ENCODE results near the gene DENND10. TPM values are rescaled to one million over a fixed set of nuclear protein-coding genes. Genes with fewer than 3 reads are reported as not detected.

Gene DENND10, protein sequence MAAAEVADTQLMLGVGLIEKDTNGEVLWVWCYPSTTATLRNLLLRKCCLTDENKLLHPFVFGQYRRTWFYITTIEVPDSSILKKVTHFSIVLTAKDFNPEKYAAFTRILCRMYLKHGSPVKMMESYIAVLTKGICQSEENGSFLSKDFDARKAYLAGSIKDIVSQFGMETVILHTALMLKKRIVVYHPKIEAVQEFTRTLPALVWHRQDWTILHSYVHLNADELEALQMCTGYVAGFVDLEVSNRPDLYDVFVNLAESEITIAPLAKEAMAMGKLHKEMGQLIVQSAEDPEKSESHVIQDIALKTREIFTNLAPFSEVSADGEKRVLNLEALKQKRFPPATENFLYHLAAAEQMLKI
- total RNA-seq = 79.1 and 116 TPM in 2 replicates
- polyA plus RNA-seq = 92.4 and 125 TPM in 2 replicates
- polyA plus RNA-seq (2012) = 50.2 and 61.6 TPM in 2 replicates
- polyA minus RNA-seq (ENCODE audit: low replicate concordance) = 33.5 and 41.7 TPM in 2 replicates

DNA sequence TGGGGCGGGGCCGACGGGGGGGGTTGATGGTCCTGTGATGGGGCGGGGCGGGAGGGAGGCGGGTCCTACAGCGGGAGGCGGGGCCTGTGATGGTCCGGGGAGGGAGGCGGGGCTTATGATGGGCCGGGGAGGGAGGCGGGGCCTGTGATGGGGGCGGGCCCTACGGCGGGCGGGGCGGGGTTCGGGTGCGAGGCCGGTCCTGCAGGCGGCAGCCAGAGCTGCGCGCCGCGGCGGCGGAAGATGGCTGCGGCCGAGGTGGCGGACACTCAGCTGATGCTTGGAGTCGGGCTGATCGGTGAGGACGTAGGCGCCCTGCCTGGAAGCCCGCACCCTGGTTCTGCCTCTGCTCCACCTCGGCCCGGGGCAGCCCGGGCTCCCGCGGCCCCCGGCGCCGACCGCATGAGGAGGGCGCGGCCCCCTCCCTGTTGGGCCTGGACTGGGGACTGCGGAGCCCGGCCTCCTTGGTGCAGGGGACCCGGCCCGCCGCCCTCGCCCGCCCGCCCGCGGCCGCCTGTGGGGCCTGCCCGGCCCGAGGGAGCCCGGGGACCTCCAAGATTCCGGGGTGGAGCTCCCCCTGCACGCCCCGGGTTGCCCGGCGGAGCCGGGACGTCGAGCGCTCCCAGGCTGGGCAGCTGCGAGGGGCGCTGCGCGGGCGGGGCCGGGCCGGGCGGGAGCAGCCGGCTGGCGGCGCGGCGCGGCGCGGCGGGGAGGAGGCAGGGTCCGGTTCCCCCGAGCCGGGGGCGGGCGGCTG is at the start of gene DENND10:
Gene DENND10 (plus strand): TSS at position 211 of the 751 bp plus-strand sequence. CDS start 30 bp downstream, at position 241.
- peak within 1 kb of the TSS; percentile 28 for H3K27ac ChIP-seq (ENCODE audit: insufficient read depth, low read length)
- peak within 1 kb of the TSS; percentile 72 for H2AFZ ChIP-seq (ENCODE audit: low read length)
- H3K4me1 ChIP-seq (ENCODE audit: control insufficient read depth, extremely low read depth, insufficient read depth, low read length) = no peaks in the 10 kb centered on the region
- no peaks in the 10 kb centered on the region for H3K27me3 ChIP-seq (ENCODE audit: control insufficient read depth, insufficient read depth, low read length)
- H3K4me2 ChIP-seq (ENCODE audit: extremely low read depth, insufficient read depth, low read length) = peak within 1 kb of the TSS; percentile 84
- TF ChIP-seq, protein P1, sequence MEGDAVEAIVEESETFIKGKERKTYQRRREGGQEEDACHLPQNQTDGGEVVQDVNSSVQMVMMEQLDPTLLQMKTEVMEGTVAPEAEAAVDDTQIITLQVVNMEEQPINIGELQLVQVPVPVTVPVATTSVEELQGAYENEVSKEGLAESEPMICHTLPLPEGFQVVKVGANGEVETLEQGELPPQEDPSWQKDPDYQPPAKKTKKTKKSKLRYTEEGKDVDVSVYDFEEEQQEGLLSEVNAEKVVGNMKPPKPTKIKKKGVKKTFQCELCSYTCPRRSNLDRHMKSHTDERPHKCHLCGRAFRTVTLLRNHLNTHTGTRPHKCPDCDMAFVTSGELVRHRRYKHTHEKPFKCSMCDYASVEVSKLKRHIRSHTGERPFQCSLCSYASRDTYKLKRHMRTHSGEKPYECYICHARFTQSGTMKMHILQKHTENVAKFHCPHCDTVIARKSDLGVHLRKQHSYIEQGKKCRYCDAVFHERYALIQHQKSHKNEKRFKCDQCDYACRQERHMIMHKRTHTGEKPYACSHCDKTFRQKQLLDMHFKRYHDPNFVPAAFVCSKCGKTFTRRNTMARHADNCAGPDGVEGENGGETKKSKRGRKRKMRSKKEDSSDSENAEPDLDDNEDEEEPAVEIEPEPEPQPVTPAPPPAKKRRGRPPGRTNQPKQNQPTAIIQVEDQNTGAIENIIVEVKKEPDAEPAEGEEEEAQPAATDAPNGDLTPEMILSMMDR (conservative IDR thresholded peaks at IDR 0.05 in 1 of 2, IDR thresholded peaks at IDR 0.05 in 1 of 2; ENCODE audit: low read depth in 1 of 2, low read length in 2 of 2) = no peak
- DNase-seq (ENCODE audit: low read depth in 2 of 2) = peak; percentile 70 to 83
- H3K9me3 ChIP-seq (ENCODE audit: control insufficient read depth, insufficient read depth, low read depth, low read length) = no peaks in the 10 kb centered on the region
- peak within 1 kb of the TSS; percentile 65 for H3K9ac ChIP-seq (ENCODE audit: insufficient read depth, low read length)
- H4K20me1 ChIP-seq (ENCODE audit: control insufficient read depth, extremely low read depth, insufficient read depth, low read length) = no peaks in the 10 kb centered on the region
- peaks cover 9% of the 10 kb centered on the region for H3K79me2 ChIP-seq (ENCODE audit: control insufficient read depth, insufficient read depth, low read length)
- H3K36me3 ChIP-seq (ENCODE audit: control insufficient read depth, insufficient read depth, low read length) = no peaks in the 10 kb centered on the region
- peak within 1 kb of the TSS; percentile 72 to 87 (median 77) for H3K4me3 ChIP-seq (replicated peaks in 1 of 4; ENCODE audit: control extremely low read depth in 1 of 4, insufficient read depth in 1 of 4, low read depth in 3 of 4, low read length in 4 of 4)

DNA sequence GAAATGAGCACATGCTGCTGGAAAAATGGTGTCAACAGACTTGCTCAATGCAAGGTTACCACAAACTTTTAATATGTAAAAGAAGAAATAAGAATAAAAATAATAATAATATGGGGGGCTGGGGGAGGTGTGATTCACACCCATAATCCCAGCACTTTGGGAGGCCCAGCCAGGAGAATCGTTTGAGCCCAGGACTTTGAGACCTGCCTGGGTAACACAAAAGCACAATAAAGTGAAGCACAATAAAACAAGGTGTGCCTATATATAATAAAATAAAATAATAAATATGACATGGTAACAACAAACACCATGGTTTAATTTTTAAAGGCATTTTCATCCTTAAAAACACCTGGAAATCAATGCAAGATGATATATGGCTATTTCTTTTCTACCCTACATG is 48.4 kb upstream of the DENND10 start:
- H2AFZ ChIP-seq (ENCODE audit: low read length) = no peak overlapping the region
- H3K36me3 ChIP-seq (ENCODE audit: control insufficient read depth, insufficient read depth, low read length) = peaks cover 19% of the 10 kb centered on the region
- H4K20me1 ChIP-seq (ENCODE audit: control insufficient read depth, extremely low read depth, insufficient read depth, low read length) = no peaks in the 10 kb centered on the region
- H3K4me3 ChIP-seq (replicated peaks in 1 of 4; ENCODE audit: control extremely low read depth in 1 of 4, insufficient read depth in 1 of 4, low read depth in 3 of 4, low read length in 4 of 4) = no peak overlapping the region
- no peaks in the 10 kb centered on the region for H3K27me3 ChIP-seq (ENCODE audit: control insufficient read depth, insufficient read depth, low read length)
- H3K9ac ChIP-seq (ENCODE audit: insufficient read depth, low read length) = no peak overlapping the region
- no peaks in the 10 kb centered on the region for H3K9me3 ChIP-seq (ENCODE audit: control insufficient read depth, insufficient read depth, low read depth, low read length)
- no peaks in the 10 kb centered on the region for H3K4me1 ChIP-seq (ENCODE audit: control insufficient read depth, extremely low read depth, insufficient read depth, low read length)
- H3K27ac ChIP-seq (ENCODE audit: insufficient read depth, low read length) = no peak overlapping the region
- no peak for TF ChIP-seq EZH2 (IDR thresholded peaks at IDR 0.05; ENCODE audit: low read length, missing control alignments)
- TF ChIP-seq, protein P1 (conservative IDR thresholded peaks at IDR 0.05 in 1 of 2, IDR thresholded peaks at IDR 0.05 in 1 of 2; ENCODE audit: low read depth in 1 of 2, low read length in 2 of 2) = no peak
- no peak overlapping the region for H3K4me2 ChIP-seq (ENCODE audit: extremely low read depth, insufficient read depth, low read length)
- DNase-seq (ENCODE audit: low read depth in 2 of 2) = no peak
- H3K79me2 ChIP-seq (ENCODE audit: control insufficient read depth, insufficient read depth, low read length) = peaks cover 31% of the 10 kb centered on the region

DNA sequence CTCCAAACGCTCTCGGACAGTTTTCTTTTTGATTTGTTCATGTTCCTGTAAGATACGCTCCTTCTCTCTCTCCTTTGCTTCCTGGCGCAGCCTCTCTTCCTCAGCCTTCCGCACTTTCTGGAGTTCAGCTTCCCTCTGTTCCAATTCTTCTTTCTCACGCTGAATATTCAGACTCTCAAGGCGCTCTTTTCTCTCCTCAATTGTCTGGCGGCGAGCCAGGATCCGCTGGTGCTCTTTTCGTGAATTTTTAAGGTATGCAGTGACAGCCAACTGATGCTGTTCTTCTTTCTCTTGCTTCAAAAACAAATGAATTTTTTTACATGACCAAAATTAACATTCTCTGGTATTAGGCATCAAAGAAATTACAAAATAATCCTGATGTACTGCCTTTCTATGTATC is 45.9 kb upstream of the DENND10 start:
- no peak for DNase-seq (ENCODE audit: low read depth in 2 of 2)
- peaks cover 18% of the 10 kb centered on the region for H3K36me3 ChIP-seq (ENCODE audit: control insufficient read depth, insufficient read depth, low read length)

More for the DNA sequence above, 45.9 kb upstream of the DENND10 start:
- H3K79me2 ChIP-seq (ENCODE audit: control insufficient read depth, insufficient read depth, low read length) = peaks cover 33% of the 10 kb centered on the region
- H3K9ac ChIP-seq (ENCODE audit: insufficient read depth, low read length) = no peak overlapping the region
- H3K4me1 ChIP-seq (ENCODE audit: control insufficient read depth, extremely low read depth, insufficient read depth, low read length) = no peaks in the 10 kb centered on the region
- no peaks in the 10 kb centered on the region for H4K20me1 ChIP-seq (ENCODE audit: control insufficient read depth, extremely low read depth, insufficient read depth, low read length)
- no peak overlapping the region for H3K4me3 ChIP-seq (replicated peaks in 1 of 4; ENCODE audit: control extremely low read depth in 1 of 4, insufficient read depth in 1 of 4, low read depth in 3 of 4, low read length in 4 of 4)
- no peak overlapping the region for H3K4me2 ChIP-seq (ENCODE audit: extremely low read depth, insufficient read depth, low read length)
- no peak overlapping the region for H2AFZ ChIP-seq (ENCODE audit: low read length)
- H3K27ac ChIP-seq (ENCODE audit: insufficient read depth, low read length) = no peak overlapping the region
- TF ChIP-seq EZH2 (IDR thresholded peaks at IDR 0.05; ENCODE audit: low read length, missing control alignments) = no peak
- TF ChIP-seq, protein P1 (conservative IDR thresholded peaks at IDR 0.05 in 1 of 2, IDR thresholded peaks at IDR 0.05 in 1 of 2; ENCODE audit: low read depth in 1 of 2, low read length in 2 of 2) = no peak
- no peaks in the 10 kb centered on the region for H3K27me3 ChIP-seq (ENCODE audit: control insufficient read depth, insufficient read depth, low read length)
- H3K9me3 ChIP-seq (ENCODE audit: control insufficient read depth, insufficient read depth, low read depth, low read length) = no peaks in the 10 kb centered on the region

Data from fibroblast of lung (primary cell).